GM19452 (cell line): ENCODE results near the gene SMIM14.
"Not testable (repeated sequence)": the region's sequence is repeated elsewhere in the genome, so short reads cannot be mapped to it uniquely, and the experiment has no call there.

ENCODE experiments used
- ATAC-seq: cut with Tn5 transposase; IDR thresholded peaks from one replicate; pipeline ENCODE4 v1.9.1; 2021; ENCODE audit not compliant: unreplicated experiment

The SMIM14 gene

GRCh38 chr4:39648213-39648612, 9.5 kb upstream of the SMIM14 start:
- ATAC-seq = no peak

GRCh38 chr4:39642885-39643552, 4.4 kb upstream of the SMIM14 start:
- ATAC-seq = no peak

GRCh38 chr4:39641451-39641850, 2.8 kb upstream of the SMIM14 start:
- no peak for ATAC-seq

DNA sequence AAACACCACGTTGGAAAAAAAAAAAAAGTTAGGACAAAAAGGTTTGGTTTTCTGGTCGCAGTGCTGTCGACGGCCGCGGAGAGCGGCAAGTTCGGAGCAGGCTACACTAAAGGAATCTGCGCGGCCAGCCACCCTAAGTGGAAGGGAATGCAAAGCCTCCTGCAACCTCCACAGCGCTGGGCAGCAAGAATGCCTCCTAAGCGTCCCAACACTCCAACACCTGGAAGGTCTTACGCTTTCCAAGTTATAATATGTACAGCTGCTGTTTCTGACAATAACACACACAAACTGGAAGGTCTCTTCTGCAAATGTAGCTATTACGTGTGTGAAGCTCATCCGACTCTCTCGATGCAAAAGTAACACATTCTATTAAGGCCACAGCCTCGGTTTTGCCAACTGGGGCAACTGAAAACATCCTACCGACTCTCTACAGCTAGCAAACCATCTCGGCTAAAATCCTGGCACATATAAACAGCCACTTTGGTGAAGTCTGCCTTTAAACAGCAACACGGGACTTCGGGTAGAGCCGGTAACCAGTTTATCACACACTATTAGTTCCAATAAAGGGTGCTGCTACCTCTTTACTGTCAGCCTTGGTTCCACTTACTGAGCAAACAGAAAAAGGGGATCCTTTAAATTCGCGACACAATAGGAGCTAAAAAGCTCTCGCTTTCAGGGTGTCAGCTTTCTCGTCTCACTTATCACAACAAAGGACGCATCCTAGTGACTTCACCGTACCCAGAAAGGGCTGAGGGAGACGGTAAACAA, 895 bp downstream of the SMIM14 start:
- ATAC-seq = peak; percentile 7

- no peak for ATAC-seq
Observed at GRCh38 chr4:39637221-39637585, 1.5 kb downstream of the SMIM14 start.

GRCh38 chr4:39636531-39637184, 2.0 kb downstream of the SMIM14 start:
- no peak for ATAC-seq

- ATAC-seq = no peak
Observed at GRCh38 chr4:39635023-39635422, 3.6 kb downstream of the SMIM14 start.

DNA sequence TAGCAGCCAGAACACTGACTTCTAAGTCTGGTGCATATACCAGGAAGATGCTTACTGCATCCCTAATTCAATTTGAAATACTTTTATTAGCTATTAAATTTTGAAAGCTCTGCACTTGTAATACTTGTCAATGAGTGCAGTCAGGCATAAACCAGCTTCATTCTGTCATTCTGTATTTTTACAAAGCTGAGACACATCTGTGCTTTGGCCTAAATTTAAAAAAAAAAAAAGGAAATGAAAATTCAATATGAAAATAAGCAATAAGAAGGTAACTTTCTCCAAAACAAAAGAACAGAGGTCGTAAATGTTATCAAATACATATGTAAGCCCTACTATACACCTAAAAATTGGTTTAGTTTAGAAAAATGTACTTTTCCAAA, 7.0 kb downstream of the SMIM14 start:
- peak; percentile 65 for ATAC-seq

DNA sequence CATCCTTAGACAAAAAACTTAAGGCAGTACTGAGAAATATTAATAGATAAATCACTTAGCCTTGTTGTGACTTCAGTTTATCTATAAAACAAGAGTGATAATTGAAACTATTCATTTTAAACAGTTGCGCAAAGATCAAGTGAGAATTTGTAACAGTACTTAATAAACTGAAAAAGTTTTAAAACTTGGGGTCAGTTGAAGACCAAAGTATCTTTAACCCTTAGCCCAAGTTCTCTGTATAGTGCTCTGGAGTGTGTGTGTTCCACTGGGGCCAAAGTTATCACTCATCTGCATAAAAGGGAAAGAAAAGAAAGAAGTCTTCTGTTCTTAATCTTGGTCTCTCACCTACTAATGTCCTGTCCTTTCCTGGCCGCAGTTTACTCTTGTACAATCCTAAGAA, 11.3 kb downstream of the SMIM14 start:
- no peak for ATAC-seq

GRCh38 chr4:39626913-39627312, 11.8 kb downstream of the SMIM14 start:
- ATAC-seq = no peak

GRCh38 chr4:39626261-39626660, 12.4 kb downstream of the SMIM14 start:
- ATAC-seq = peak; percentile 59

- no peak for ATAC-seq
Observed at GRCh38 chr4:39621582-39621981, 17.1 kb downstream of the SMIM14 start.

- no peak for ATAC-seq
Observed at GRCh38 chr4:39620551-39621313, 17.9 kb downstream of the SMIM14 start.

- ATAC-seq = no peak
Observed at GRCh38 chr4:39617534-39617933, 21.1 kb downstream of the SMIM14 start.

DNA sequence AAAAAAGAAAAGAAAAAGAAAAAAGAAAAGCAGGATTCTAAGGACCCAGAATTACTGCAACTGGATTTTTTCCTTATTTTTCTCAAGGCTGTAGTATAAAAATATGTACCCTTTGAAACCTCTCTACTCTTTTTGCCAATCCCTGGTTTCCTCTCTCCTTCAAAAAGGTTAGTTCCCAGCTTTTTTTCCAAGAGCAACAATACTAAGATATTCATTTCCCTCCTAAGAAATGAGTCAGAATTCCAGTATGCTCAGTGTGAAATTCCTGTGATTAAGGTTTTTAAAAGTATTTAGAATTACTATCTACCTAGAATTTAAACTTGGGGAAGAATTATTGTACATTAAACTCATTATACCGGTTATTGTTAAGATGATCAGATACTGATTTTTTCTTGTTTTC, 22.0 kb downstream of the SMIM14 start:
- no peak for ATAC-seq

DNA sequence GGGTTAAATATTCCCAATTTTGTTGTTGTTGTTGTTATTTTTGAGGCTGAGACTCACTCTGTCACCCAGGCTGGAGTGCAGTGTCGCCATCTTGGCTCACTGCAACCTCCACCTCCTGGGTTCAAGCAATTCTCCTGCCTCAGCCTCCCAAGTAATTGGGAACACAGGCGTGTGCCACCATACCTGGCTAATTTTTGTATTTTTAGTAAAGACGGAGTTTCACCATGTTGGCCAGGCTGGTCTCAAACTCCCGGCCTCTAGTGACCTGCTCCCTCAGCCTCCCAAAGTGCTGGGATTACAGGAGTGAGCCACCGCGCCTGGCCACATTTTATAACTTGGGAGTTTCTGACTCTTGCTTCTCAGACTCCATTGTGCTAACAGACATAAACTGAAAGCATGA, 22.6 kb downstream of the SMIM14 start:
- ATAC-seq = not testable (repeated sequence)

DNA sequence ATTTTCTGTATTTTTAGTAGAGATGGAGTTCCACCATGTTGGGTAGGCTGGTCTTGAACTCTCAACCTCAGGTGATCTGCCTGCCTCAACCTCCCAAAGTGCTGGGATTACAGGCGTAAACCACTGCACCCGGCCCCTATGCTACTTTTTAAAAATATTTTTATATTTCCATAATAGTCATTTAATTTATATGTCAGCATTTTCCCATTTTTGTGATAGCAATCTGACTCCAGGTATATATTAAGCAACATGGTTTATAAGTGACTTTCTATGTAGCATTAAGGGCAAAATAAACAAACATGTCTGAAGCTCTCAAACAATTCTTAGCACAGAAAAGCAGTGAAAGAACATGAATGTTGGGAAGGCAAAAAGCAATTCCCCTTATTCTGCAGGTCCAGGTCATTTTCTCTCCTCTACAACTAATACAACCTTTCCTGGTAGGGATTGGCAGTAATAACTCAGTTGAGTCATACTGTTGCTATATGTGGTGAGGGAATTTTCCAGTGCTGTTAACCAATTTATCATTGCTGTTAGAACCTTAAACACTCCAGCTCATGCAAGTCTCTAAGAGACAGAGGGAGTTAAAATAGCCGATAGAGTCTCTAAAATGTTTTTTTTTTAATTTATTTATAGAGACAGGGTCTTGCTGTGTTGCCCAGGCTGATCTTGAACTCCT, 24.0 kb downstream of the SMIM14 start:
- no peak for ATAC-seq

DNA sequence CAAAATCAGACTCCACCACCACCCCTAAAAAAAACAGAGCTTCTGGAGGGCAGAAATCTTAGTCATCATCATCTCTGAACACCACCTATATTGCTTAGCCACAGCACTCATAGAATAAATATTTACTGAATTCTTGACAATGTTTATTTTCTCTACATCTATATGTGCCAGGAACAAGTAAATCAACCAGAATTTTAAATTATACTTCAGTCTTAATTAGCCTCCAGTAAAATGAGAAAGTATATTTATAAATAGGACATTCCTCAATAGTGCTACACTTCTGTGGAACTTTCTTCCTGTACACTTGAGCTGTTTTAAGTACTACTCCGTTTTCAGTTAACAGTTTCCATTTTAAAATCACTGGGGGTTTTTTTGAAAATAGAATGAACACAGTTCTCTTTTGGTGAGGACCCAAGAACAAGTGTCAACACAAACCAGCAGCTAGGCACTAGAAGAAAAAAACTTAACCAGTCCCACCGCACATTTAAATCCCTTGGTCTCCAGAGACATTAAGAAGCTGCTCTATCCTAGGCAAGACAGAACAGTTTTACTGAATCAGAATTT, 25.5 kb downstream of the SMIM14 start:
- no peak for ATAC-seq

DNA sequence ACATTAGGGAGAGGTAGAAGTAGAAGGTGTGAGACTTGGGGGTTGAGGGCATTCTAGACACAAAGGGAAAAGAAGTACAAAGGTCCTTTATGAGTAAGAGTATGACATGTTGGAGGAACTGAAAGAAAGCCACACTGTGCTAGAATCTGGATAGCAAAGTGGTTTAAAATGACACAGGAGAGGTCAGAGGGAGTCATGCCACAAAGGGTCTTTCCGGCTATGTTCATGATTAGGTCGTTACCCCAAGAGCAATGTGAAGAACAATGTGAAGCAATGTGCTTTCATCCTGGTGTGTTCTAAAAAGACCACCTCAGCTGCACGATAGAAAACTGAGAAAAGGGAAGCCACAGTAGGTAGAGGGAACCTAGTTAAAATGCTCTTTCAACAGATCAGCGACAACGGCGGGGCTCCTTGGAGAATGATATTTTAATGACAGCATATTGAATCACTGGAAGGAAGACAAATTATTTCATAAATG, 29.2 kb downstream of the SMIM14 start:
- ATAC-seq = peak; percentile 89

GRCh38 chr4:39608451-39608850, 30.2 kb downstream of the SMIM14 start:
- no peak for ATAC-seq
